SK-N-SH (cell line): ENCODE results near the gene HES2. TPM values are rescaled to one million over a fixed set of nuclear protein-coding genes. Genes with fewer than 3 reads are reported as not detected.
"Not testable (repeated sequence)": the region's sequence is repeated elsewhere in the genome, so short reads cannot be mapped to it uniquely, and the experiment has no call there.

ENCODE experiments used
- CTCF ChIA-PET: fragments of 300-600, 350-600 bp; formaldehyde crosslinking; extraction: SDS; loops from one replicate; lab custom pipeline; 2021; lab: Yijun Ruan, JAX
- POLR2A ChIA-PET: fragments of 350-600 bp; sonication (Branson Sonifier 250); formaldehyde crosslinking; extraction: SDS; loops from one replicate; lab custom pipeline; 2020; ENCODE audit warnings: antibody characterized with exemption, inconsistent platforms; lab: Yijun Ruan, JAX
- DNase-seq: peaks from one replicate; pipeline ENCODE4 v3.0.0; 2012
- H2AFZ ChIP-seq: fragments of 200-600 bp; sonication (generic); 2 replicates; pipeline ENCODE4 v1.8.1; 2016; ENCODE audit warnings: antibody characterized with exemption, mild to moderate bottlenecking, low read depth
- H3F3A ChIP-seq: fragments of 200-600 bp; sonication (generic); replicated peaks from 2 replicates; pipeline ENCODE3; 2016; ENCODE audit warnings: antibody characterized with exemption, mild to moderate bottlenecking; ENCODE audit not compliant: insufficient read depth
- H3K27ac ChIP-seq, 2 experiments: fragments of 200-500 bp in 1 of 2; fragments of 200-600 bp in 1 of 2; sonication (Bioruptor generic) in 1 of 2; sonication (generic), shearing (Covaris generic) in 1 of 2; 2 replicates each; pipeline versions ENCODE4 v1.5.1 to v1.6.1; 2014 to 2016; ENCODE audit warnings: low read depth in 2 of 2, inconsistent platforms in 1 of 2, low read length in 1 of 2, mild to moderate bottlenecking in 1 of 2, mixed read lengths in 1 of 2
- H3K27me3 ChIP-seq: fragments of 200-600 bp; sonication (generic), shearing (Covaris generic); 2 replicates; pipeline ENCODE4 v1.6.1; 2016; ENCODE audit warnings: mixed run types; ENCODE audit not compliant: insufficient read depth
- H3K36me3 ChIP-seq, 2 experiments: fragments of 200-500 bp in 1 of 2; fragments of 200-600 bp in 1 of 2; sonication (Bioruptor generic) in 1 of 2; sonication (generic) in 1 of 2; replicated peaks in 1 of 2; 2 replicates each; pipeline versions ENCODE3 to v1.5.1; 2014 to 2016; ENCODE audit warnings: low read length in 1 of 2, mild to moderate bottlenecking in 1 of 2; ENCODE audit not compliant: insufficient read depth in 2 of 2, control insufficient read depth in 1 of 2
- H3K4me1 ChIP-seq, 2 experiments: fragments of 200-500 bp in 1 of 2; fragments of 200-600 bp in 1 of 2; sonication (Bioruptor generic) in 1 of 2; sonication (generic), shearing (Covaris generic) in 1 of 2; 2 replicates each; pipeline versions ENCODE4 v1.5.1 to v1.6.1; 2014 to 2016; ENCODE audit warnings: low read depth in 1 of 2, low read length in 1 of 2, mixed run types in 1 of 2; ENCODE audit not compliant: insufficient read depth in 2 of 2, control insufficient read depth in 1 of 2
- H3K4me2 ChIP-seq: fragments of 200-600 bp; sonication (generic), shearing (Covaris generic); 2 replicates; pipeline ENCODE4 v1.6.1; 2017; ENCODE audit warnings: mixed run types
- H3K4me3 ChIP-seq, 2 experiments: fragments of 200-500 bp in 1 of 2; fragments of 200-600 bp in 1 of 2; sonication (Bioruptor generic) in 1 of 2; sonication (generic), shearing (Covaris generic) in 1 of 2; 2 replicates each; pipeline versions ENCODE4 v1.5.1 to v1.8.1; 2014 to 2016; ENCODE audit warnings: low read depth in 2 of 2, inconsistent platforms in 1 of 2, low read length in 1 of 2, mild to moderate bottlenecking in 1 of 2, mixed read lengths in 1 of 2, moderate library complexity in 1 of 2
- H3K79me2 ChIP-seq: fragments of 200-600 bp; sonication (generic); 2 replicates; pipeline ENCODE4 v1.8.1; 2017; ENCODE audit warnings: mild to moderate bottlenecking; ENCODE audit not compliant: insufficient read depth
- H3K9ac ChIP-seq: fragments of 200-600 bp; sonication (generic); 2 replicates; pipeline ENCODE4 v1.6.1; 2017; ENCODE audit warnings: mixed run types
- H3K9me2 ChIP-seq: fragments of 200-600 bp; sonication (generic); 2 replicates; pipeline ENCODE4 v1.6.1; 2017; ENCODE audit warnings: mixed run types
- H3K9me3 ChIP-seq: fragments of 200-600 bp; sonication (generic); 2 replicates; pipeline ENCODE4 v1.6.1; 2017; ENCODE audit warnings: mixed run types, mild to moderate bottlenecking, moderate library complexity
- H4K20me1 ChIP-seq: fragments of 200-600 bp; sonication (generic); 2 replicates; pipeline ENCODE4 v1.6.1; 2017; ENCODE audit warnings: mild to moderate bottlenecking, mixed run types; ENCODE audit not compliant: insufficient read depth
- CHD2 ChIP-seq: fragments of 150-350 bp; IDR thresholded peaks from 2 replicates; pipeline ENCODE4 v1.6.1; 2018; ENCODE audit warnings: low read length; ENCODE audit not compliant: partially characterized antibody
- GABPA ChIP-seq: IDR thresholded peaks from 2 replicates; pipeline ENCODE4 v1.4.0; 2012; ENCODE audit warnings: low read depth, mild to moderate bottlenecking
- MEF2A ChIP-seq: IDR thresholded peaks from 2 replicates; pipeline ENCODE4 v1.4.0; 2012; ENCODE audit warnings: low read depth, borderline replicate concordance
- NRF1 ChIP-seq: IDR thresholded peaks from 2 replicates; pipeline ENCODE4 v1.6.1; 2012; ENCODE audit warnings: low read depth, mild to moderate bottlenecking, low read length
- POLR2AphosphoS5 ChIP-seq: IDR thresholded peaks from 2 replicates; pipeline ENCODE4 v1.6.1; 2012; ENCODE audit warnings: low read depth, low read length
- ZBTB33 ChIP-seq: IDR thresholded peaks from 2 replicates; pipeline ENCODE4 v1.4.0; 2012; ENCODE audit warnings: low read depth, borderline replicate concordance
- WGBS: methylation state at CpG from one replicate; pipeline ENCODE4 v1.1.6; 2017; ENCODE audit warnings: low lambda C conversion rate; 5-methylcytosine and 5-hydroxymethylcytosine counted together
- polyA plus RNA-seq, 3 experiments: library from polyadenylated mRNA; depleted of rRNA; stranded (reverse); fragments of >200 nt; gene quantifications; 2 replicates each; pipeline ENCODE4 v1.2.3, GENCODE V29; 2012
- TF ChIP-seq, protein P1 (sequence below): IDR thresholded peaks from 2 replicates; pipeline ENCODE4 v1.4.0; 2012; ENCODE audit warnings: low read depth
- TF ChIP-seq, protein P2 (sequence below): fragments of 150-350 bp; IDR thresholded peaks from 2 replicates; pipeline ENCODE4 v1.6.1; 2017; ENCODE audit warnings: antibody characterized with exemption, low read length, low read depth, borderline replicate concordance

The HES2 gene
- polyA plus RNA-seq, 1 of the 3 experiments (the other 2 are of a cell fraction), result 0.03 TPM

DNA sequence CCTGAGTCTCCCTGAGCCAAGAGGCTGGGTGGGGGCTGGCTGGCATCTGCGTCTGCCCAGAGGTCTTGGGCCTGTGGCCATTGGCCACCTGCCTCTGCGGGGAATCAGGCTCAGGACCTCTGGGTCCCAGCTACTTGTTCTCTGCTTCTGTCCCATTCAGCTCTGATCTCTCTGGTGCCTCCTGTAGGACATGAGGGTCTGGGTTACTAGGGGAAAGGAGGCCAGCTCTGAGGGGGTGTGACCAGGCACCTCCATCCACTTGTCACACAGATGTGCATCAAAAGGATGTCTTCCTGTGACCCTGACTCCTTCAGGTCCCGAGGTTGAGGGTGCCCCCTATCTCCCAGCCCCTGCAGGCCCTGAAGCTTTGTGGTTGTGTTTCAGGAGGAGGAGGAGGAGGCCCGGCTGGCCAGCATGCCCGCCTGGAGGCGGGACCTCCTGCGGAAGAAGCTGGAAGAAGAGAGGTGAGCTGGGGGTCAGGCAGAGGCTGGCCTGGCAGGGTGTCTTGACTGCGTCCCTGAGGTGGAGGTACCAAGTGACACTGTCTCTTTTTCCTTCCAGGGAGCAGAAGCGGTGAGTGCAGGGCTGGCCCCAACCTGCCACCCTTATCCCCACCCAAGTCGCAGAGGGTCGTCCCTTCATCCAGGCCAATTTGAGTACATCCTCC, 37.2 kb upstream of the HES2 start:
- WGBS, result 79% methylated on average over 3 of the region's 11 CpGs
- H3K9me3 ChIP-seq, result no peaks in the 10 kb centered on the region
- no peak overlapping the region for H3K27ac ChIP-seq
- H3K4me2 ChIP-seq, result no peak overlapping the region
- H3F3A ChIP-seq, result no peaks in the 10 kb centered on the region
- H4K20me1 ChIP-seq, result no peaks in the 10 kb centered on the region
- H3K36me3 ChIP-seq, result peaks cover 0 to 2% of the 10 kb centered on the region in 2 experiments
- H3K9ac ChIP-seq, result no peak overlapping the region
- POLR2A ChIA-PET, result no interaction called here
- H3K4me3 ChIP-seq, result no peak overlapping the region
- no peak for DNase-seq
- no peak for TF ChIP-seq GABPA
- TF ChIP-seq MEF2A, result no peak
- TF ChIP-seq, protein P1, sequence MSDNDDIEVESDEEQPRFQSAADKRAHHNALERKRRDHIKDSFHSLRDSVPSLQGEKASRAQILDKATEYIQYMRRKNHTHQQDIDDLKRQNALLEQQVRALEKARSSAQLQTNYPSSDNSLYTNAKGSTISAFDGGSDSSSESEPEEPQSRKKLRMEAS, result no peak
- no peak for TF ChIP-seq NRF1
- no peak for TF ChIP-seq ZBTB33
- TF ChIP-seq POLR2AphosphoS5, result no peak
- TF ChIP-seq, protein P2, sequence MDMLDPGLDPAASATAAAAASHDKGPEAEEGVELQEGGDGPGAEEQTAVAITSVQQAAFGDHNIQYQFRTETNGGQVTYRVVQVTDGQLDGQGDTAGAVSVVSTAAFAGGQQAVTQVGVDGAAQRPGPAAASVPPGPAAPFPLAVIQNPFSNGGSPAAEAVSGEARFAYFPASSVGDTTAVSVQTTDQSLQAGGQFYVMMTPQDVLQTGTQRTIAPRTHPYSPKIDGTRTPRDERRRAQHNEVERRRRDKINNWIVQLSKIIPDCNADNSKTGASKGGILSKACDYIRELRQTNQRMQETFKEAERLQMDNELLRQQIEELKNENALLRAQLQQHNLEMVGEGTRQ, result no peak
- no peak for TF ChIP-seq CHD2
- TF ChIP-seq, all 33 proteins: peak for 0
- no peaks in the 10 kb centered on the region for H3K9me2 ChIP-seq
- CTCF ChIA-PET, result interaction anchor here (1.1 to 2.4 kb wide), 4 partner anchors 11 to 210 kb away, joined by 3 to 8 read pairs (median 4); no protein-coding TSS in a partner anchor
- H3K79me2 ChIP-seq, result no peaks in the 10 kb centered on the region
- H3K27me3 ChIP-seq, result peaks cover 6% of the 10 kb centered on the region; the same call in 1 of the 2 replicates
- no peak overlapping the region for H2AFZ ChIP-seq
- no peaks in the 10 kb centered on the region for H3K4me1 ChIP-seq

DNA sequence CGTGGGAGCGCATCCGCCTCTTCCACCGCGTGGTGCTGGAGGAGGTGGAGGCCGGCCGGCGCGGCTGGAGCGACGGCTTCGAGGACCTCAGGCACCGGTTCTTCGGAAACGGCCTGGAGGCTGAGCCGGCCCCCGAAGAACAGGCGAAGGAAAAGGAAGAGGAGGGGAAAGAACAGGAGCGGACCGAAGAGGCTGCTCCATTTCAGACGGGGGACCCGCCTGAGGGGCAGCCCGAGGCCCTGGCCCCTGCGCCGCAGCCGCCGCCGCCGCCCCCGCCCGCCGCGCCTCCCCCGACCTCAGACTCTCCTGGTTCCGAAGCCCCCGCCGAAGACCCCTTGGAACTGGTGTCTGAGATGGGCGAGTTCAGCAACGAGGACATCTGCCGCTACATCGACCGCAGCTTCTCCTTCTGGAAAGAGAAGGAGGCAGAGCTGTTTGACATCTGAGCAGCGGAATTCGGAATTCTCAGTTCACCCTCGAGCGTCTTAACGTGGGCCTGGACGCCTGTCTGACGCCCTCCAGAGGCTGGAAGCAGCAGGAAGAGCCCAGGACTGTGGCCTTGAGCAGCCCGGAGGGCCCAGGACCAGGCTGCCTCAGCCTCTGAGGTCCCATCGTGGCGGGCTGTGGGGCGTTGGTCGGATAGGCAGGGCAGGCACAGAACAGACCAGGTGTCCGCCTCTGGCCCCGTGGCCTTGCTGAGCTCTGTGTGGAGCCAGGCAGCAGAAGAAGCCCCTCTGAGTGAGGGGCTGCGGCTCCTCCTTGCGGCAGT, 36.2 kb upstream of the HES2 start:
- H3F3A ChIP-seq, H3K27me3 ChIP-seq, H4K20me1 ChIP-seq, POLR2A ChIA-PET, H3K9me2 ChIP-seq, H3K4me1 ChIP-seq, DNase-seq, H3K4me3 ChIP-seq, H3K4me2 ChIP-seq, H3K27ac ChIP-seq, H2AFZ ChIP-seq, H3K79me2 ChIP-seq, H3K36me3 ChIP-seq, H3K9me3 ChIP-seq, H3K9ac ChIP-seq: not testable (repeated sequence)
- 43% methylated on average over 32 of the region's 58 CpGs for WGBS
- CTCF ChIA-PET, result interaction anchor here (0.6 to 5.0 kb wide), 9 partner anchors 10 to 247 kb away, joined by 3 to 19 read pairs (median 5); no protein-coding TSS in a partner anchor
